NCI-H2171 (cell line): Measurements from ENCODE around the gene C2CD2.
"Not testable (repeated sequence)": the region's sequence is repeated elsewhere in the genome, so short reads cannot be mapped to it uniquely, and the experiment has no call there.

ENCODE experiments used
- DNase-seq: peaks from one replicate; lab custom pipeline; 2025; lab: John Stamatoyannopoulos, UW

The C2CD2 gene

DNA sequence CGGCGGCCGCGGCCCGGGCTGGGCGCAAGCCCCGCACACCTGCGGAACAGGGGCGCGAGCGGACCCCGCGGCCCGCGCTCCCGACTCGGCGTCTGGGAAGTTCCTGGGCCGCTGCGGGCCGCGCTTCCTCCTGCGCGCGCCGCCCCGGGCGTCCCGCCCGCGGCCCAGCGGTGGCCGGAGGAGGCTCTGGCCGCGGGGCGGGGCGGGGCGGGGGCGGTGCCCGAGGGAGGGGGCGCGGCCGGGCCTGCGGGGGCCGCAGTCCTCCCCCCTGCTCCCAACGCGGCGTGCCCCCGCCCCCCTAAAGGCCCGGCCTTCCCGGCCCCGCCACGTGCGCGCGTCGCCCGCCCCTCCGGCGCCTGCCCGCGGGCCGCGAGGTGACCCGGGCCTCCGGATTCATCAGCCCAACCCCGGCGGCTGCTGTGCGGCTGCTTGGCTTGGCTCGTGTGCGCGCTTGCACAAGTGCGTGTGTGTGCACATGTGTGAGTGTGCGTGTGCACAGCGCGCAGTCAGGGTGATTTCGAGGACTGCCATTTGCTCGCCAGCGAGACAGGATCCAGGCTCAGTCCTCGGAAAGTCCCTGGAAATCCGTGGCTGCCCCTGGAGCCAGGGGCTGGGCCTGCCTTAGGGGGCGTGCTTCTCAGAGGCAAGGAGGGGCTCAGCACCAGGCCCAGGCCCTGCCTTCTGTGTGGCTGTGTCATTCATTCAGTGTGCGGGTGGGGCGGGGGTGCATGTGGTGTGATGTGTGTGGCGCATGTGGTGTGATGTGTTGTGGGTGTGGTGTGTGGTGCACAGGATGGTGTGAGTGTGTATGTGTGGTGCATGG, at the start of gene C2CD2:
Gene C2CD2 (minus strand): TSS at position 188 of the 823 bp plus-strand sequence. CDS start 370 bp downstream, outside the sequence.
- no peak for DNase-seq

DNA sequence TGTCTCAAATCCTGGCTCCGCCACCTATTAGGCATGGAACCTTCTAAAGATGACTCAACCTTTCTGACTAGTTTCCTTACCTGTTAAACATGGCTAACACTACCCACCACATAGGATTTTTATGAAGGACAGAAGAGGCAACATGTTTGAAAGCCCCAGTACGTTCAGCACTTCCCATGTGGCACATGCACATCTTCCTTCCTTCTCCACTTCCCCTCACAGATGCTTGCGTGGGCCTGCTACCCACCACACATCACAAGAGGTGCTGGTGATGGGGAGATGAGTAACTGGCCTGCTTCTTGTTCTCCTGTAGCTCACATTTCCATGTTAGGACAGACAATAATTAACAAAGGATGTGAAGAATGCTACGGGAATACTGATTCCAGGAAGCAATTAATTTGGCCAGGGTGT, 49.2 kb upstream of the C2CD2 start:
- no peak for DNase-seq

DNA sequence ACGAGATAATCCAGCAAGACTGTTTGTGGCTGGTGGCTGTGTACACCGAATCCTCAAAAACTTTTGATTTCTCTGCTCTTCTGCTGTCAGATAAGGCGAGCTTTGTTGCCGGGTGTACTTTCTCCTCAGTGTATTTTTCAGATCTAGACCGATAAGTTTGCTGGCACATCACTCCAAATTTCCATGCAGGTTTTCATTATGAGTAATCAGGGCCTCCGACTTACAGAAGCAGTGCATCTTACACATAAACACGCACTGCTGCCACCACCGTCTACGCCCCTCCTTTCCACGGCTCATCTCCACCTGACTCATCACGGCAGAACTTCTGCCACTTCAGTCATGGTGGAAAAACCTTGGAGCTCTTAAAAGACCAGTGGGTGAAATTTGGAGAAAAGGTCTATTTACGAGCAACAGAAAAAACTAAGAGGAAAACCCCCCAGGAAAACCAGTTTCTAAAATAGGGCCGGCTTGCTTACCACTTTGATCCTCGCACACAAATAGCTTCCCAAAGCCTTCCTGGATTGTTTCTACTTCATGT, 48.7 kb upstream of the C2CD2 start:
- DNase-seq = no peak

DNA sequence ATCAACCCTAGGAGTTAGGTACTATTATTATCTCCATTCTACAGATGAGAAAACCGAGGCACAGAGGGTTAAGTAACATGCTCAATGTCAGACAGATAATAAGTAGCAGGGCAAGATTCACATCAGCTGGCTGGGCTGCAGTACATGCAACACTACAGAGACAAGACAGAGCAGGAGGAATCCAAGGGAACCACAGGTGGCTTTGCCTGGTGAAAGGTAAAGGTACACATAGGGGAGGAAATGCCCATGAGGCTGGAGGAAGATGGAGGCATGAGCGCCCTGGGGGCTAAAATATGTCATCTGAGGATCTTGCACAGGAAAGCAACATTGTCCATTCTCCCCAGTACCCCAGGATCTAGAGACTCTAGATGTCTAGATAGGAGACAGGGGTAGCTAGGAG, 48.0 kb upstream of the C2CD2 start:
- DNase-seq = no peak

DNA sequence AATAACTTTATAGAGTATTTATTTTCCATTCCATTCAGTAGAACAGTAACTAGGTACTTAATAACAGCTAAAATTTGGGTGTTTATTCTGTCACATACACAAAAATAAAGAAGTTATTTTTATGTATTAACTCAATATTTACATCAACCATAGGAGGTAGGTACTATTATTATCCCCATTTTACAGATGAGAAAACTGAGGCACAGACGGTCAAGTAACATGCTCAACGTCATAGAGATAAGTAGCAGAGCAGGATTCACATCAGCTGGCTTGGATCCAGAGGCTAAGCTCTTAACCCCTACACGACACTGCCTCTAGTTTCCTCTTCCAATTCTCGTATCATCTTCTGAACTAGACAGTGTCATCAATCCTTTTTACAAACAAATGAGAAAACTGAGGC, 47.1 kb upstream of the C2CD2 start:
- no peak for DNase-seq

DNA sequence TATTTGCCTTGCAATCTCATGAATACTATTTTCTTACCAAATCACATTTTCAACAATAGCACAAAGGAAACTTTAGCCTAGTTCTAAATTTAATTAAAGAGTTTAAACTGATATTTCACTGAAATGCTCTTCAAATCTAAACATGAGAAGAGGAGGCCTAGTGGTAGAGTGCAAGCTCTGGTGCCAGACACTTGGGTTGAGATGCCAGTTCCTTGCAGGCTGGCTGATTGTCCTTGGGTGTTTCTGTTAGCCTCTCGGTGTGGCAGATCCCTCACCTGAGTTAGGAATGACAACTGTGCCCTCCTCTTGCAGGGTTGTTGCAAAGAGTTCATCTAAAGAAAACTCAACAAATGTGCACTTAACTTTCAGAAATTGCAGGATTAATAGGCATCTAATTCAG, 43.8 kb upstream of the C2CD2 start:
- no peak for DNase-seq

DNA sequence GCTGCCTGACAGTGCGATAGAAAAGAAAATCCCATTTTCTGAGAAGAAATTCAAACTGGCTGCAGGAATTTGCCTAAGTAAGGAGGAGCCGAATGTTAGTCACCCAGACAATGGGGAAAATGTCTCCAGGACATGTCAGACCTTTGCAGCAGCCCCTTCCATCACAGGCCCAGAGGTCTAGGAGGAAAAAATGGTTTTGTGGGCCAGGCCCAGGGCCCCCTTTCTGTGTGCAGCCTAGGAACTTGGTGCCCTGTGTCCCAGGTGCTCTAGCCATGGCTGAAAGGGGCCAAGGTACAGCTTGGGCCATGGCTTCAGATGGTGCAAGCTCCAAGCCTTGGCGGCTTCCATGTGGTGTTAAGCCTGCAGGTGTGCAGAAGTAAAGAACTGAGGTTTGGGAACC, 41.8 kb upstream of the C2CD2 start:
- no peak for DNase-seq

DNA sequence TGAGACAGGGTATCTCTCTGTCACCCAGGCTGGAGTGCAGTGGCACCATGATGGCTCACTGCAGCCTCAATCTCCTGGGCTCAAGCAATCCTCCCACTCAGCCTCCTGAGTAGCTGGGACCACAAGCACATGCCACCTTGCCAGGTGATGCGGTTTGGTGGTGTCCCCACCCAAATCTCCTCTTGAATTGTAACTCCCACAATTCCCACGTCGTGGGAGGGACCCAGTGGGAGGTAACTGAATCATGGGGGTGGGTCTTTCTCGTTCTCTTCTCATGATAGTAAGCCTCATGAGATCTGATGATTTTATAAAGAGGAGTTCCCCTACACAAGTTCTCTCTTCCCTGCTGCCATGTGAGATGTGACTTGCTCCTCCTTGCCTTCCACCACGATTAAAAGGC, 40.8 kb upstream of the C2CD2 start:
- DNase-seq = not testable (repeated sequence)

DNA sequence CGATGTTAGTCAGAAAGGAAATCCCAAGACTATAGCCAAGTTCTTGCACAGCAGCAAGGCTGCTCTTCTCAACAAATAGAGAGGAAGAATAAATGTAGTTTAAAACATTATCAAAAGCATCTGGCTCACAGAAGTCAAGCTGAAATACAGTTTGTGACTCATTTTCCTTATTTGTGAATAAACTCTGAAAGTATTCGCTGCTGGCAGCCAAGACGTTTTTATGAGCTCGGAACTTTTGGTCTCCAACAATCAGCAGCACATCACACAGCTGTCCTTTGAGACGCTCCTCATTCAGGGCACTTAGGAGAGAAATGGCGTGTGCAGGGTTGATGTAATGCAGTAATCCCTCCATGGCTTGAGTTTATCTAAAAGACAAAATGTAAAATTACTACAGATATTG, 39.9 kb upstream of the C2CD2 start:
- DNase-seq = no peak

DNA sequence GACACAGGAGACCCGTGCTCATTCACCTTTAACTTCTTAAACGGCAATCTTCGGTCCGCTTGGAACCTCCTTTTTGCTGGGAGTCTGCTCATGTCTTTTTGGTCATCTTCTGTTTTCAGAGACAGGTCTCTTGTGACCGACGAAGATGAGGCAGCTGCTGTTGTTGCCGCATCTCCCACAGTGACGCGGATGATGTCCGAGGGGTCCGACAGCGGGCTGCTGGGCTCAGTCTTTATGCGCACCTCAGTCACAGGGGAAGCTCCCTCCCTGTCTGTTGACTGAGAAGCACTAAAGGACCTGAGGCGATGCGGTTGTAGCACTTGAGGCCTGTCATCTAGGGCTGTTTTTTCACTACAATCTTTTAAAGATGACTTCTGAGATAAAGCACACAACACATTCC, 38.8 kb upstream of the C2CD2 start:
- no peak for DNase-seq

DNA sequence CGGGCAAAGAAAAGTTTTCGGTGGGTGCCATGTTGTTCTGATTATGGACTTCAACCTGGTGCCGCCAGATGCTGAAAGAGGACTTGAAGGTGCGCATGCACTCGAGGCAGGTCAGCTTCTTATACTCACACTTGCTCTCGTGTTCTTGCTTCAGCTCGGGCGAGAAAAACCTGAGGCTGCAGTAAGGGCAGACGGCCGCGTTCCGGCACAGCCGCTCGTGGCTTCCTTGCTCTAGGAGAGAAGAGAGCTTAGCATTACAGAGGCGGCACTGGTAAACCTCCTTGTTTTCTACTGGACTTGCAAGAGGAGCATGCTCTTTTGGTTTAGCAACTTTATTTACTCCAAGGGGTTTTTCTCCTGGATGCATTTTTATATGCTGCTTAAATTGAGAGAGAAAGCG, 37.8 kb upstream of the C2CD2 start:
- DNase-seq = no peak

DNA sequence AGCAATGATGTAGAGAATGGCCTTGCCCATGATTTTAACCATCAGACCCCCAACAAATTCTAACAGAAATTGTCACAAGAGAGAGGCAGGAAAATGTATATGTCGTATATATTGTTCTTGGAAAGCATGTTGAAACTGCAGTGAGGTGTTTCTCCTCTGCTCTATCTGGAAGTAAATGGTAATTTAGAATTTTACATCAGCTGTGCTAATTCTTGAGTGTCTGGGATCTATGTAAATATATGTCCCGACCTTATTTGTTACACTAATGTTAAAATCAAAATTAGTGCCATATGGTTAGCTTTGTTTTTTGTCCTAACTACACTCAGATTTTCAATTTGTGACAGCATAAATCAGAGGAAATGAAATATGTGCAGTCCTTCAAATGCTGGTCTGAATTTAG, 35.9 kb upstream of the C2CD2 start:
- DNase-seq = no peak

DNA sequence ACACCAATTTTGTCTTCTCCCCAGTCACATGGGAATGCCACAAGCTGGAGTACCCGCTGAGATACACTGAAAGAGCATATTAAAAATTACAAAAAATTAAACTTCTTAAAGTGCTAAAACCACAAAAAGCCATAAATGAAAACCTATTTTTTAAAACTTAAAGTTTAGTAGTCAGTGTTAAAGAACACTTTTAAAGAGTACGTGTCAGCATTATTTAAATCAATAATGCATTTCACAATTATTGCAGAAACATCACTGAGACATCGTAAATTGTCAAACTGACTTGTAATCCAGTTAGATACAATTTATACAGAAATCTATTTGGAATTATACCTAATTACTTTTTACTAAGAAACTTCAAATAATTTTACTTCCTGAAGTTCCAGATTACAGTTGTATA, 33.5 kb upstream of the C2CD2 start:
- no peak for DNase-seq

DNA sequence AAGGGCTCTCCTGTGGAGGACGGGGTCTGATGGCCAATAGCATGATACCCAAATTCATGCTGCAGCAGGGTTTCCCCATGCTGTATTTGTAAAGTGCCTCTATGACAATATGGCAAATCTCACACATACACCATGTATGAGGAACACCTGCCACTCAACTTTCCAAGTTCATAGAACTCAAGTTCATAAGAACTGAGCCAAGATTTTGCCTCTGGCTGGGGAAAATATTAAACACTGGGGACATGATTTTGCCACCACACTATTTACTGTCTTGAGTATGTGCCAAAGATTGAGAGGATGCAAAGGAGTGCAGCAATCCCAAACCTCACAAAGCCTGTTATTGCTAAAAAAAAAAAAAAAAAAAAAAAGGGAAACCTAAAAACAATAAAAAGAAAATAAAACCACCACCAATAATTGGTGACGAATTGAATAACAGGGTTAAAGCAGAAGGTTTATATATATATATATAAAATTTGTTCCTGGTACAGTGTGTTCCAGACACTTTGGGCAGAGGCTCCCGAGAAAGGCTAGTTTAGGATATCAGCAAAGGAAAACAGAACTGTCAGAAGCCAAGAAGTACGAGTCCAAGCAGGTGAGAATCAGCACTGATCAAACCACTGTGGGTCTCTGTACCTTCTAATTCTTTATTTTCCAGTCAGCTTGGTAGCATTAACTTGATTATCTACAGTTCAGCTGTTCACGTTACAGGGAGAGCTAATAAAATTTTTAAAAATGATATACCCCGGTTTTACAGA, 32.0 kb upstream of the C2CD2 start:
- DNase-seq = no peak

DNA sequence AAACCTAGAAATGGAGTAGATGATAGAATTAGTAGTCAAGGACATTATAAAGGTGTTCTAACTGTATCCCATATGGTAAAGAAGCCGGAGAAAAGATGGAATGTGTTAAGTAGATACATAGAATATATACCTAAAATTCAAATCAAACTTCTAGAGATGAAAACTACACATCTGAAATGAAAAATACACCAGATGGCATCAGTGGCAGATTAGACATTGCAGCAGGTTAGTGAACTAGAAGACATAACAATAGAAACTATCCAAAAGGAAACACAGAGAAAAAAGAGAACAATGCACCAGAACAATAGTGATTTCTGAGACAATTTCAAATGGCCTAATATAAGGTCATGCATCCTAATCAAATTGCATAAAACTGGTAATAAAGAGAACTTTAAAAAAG, 29.4 kb upstream of the C2CD2 start:
- DNase-seq = no peak

DNA sequence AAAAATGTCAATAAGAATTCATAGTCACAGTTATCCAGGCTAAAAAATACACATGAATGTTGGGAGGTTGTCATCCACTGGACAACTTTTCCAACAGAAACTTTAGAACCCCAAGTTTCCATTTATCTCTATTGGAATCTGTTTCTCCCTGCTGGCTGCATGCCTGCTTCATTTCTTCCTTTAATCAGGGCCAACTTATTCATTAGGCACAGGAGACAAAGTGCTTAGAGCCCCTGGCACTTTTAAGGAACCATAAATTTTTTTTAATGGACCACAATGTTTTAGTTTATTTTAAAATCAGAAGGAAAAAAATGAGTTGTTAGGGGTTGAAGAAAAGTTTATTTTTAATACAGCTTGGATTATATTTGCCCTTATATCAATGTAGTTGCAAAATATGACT, 26.7 kb upstream of the C2CD2 start:
- DNase-seq = no peak

DNA sequence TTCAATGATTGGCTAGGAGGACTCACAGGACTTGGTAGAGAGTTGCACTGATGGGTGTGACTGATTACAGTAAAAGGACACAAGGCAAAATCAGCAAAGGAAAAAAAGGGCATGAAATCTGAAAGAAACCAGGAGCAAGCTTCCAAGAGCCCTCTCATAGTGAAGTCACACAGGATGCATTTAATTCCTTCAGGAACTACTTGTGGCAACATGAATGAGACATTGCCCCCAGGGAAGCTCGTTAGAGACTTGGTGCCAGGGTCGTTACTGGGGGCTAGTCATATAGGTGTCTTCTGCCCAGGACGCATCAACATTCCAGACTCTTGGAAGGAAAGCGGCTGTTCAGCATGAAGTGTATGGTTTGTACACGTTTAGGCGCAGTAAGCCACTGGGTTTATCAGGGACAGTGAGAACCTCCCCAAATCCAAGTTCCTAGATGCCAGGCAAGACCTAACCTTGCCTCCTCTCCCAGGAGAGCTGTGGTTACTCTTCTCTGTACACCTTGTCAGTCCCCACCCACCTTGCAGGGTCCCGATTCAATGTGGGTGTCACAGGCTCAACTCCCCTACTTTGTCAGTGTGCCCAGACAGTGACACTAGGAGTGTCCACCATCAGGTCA, 26.0 kb upstream of the C2CD2 start:
- no peak for DNase-seq

DNA sequence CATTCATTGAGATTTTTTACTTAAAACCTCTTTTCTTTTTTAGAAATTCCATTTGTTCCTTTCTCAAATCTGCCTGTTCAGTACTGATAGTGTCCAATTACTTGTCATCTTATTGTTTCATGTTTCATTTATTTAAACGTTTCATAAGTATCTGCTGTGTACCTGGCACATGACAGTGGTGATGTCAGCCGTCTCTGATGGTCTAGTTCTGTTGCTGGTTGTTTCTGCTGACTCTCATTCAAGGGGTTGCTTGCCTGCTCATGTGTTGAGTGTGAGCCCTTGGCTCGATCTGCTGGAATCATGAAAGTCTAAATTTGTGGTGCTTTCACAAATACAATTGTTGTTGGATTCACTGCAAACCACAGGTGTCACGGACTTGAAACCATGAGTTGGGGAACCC, 25.5 kb upstream of the C2CD2 start:
- DNase-seq = no peak

DNA sequence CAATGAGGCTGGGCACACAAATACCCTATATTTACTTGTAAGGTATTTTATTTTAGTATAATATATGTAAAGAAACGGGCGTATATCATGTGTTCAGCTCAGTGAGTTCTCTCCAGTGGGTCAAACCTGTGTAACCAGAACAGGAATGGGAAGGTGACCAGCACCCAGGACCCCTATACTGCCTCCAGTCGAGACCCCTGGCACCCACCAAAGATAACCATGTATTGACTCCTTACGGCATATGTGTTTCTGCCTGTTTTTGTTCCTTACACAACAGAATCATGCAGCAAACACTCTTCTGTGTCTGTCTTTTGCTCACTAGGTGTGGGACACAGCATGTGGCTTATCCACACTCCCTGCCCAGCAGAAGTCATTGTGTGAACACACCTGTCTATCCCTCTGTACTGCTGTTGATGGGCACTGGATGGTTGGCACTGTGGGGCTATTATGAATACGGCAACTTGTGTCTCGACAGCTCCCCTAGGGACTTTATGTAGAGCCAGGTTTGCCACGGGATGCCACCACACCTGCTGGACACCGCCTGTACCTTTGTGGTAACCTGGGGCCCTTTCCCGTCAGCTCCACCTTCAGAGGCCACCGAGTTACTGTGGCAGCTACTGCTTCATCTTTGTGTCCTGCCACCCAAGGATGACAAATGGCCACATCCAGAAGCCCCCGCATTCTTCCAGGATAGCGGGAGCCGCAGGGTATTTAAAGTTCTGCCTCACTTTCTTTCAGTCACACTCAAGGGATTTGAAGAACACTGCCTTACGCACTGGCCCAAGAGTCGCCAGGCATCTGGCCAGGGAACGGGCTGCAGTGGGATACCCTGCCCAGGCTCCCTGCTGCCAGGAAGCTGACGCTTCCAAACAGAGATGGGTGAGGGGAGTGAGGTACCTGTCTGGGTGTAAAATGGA, 23.5 kb upstream of the C2CD2 start:
- DNase-seq = no peak

DNA sequence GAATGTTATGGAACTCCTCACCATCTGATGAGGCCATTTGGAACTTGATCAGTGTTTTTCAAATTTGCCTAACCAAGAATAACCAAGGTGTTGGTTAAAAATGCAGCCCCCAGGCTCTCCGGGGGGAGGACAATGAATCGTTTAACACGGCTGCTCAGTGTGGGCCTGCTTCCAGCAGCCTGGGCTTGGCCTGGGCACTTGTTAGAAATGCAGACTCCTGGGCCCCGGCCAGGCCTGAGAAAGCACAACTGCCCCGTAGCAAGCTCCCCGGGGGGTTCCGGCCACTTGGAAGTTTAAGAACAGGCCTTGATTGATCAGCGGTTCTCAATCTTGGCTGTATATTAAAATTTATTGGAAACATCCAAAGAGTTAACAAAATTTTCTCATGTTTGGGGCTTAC, 22.8 kb upstream of the C2CD2 start:
- DNase-seq = no peak

DNA sequence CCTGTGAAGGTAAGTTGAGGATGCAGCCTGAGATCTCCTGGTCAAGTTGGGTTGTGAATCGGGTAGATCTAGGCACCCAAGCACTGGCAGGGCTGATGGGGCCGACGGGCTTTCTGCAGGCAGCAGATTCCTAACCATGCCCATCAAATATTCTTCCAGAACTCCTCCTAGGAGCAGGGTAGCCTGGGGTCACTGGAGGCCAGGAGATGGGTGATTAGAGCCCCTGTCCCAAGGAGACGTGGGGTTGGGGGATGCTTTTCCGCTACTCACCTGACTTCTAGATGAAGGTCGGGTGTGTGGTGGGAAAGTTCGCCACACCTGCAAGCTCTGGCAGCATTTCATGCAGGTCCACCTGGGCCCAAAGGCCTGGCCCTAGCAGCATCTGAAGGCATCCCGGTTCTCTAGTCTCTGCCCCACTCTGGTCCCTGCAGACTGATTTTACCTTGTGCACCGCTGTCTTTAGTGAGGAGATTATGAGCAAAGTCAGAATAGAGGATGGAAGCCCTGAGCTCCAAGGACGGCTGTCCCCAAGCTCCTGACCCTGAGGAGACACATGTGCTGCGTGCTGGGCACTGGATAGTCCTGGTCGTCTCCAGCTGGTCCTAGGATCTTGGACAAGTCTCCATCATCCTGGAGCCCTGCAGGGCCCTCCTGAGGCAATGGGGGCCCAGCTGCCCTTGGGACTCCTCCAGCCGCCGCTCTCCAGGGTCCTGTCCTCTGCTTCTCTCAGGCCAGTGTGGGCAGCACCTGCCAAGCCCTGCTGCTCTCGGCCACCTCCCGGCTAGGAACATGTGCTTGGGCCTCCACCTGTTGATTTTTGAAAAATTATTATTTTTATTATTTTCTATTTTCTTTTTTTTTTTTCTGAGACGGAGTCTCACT, 21.8 kb upstream of the C2CD2 start:
- DNase-seq = no peak
